H1 (cell line): Measurements from ENCODE around the gene ZNF726. TPM values are rescaled to one million over a fixed set of nuclear protein-coding genes. Genes with fewer than 3 reads are reported as not detected.

ENCODE experiments used
- CTCF ChIA-PET: fragments of 300-600 bp; sonication (Branson Sonifier 250); formaldehyde crosslinking; loops from one replicate; lab custom pipeline; 2021; ENCODE audit not compliant: partially characterized antibody; lab: Charles Lee
- POLR2A ChIA-PET: fragments of 300-600 bp; sonication (Branson Sonifier 250); formaldehyde crosslinking; loops from one replicate; lab custom pipeline; 2021; ENCODE audit warnings: inconsistent platforms; ENCODE audit not compliant: partially characterized antibody; lab: Charles Lee
- DNase-seq, 2 experiments: peaks; one replicate each; pipeline versions ENCODE4 v3.0.0 to v3.0.0-alpha.2; 2010 to 2022; ENCODE audit warnings: low spot score in 2 of 2, low read depth in 1 of 2, mixed read lengths in 1 of 2
- FAIRE-seq: peaks from 2 replicates; lab custom pipeline; 2011; peaks lifted over from hg19 to GRCh38; lab: Jason Lieb, UNC
- H2AFZ ChIP-seq: 2 replicates; pipeline ENCODE4 v1.8.1; 2012; ENCODE audit warnings: low read length, inconsistent platforms
- H2AK5ac ChIP-seq: 2 replicates; pipeline ENCODE4 v1.6.1; 2013; ENCODE audit warnings: low read depth, low read length
- H2BK120ac ChIP-seq: replicated peaks from 2 replicates; pipeline ENCODE3; 2013; ENCODE audit warnings: low read depth, low read length, inconsistent platforms
- H2BK12ac ChIP-seq: 2 replicates; pipeline ENCODE4 v1.6.1; 2013; ENCODE audit warnings: low read depth, low read length
- H2BK15ac ChIP-seq: 2 replicates; pipeline ENCODE4 v1.6.1; 2013; ENCODE audit warnings: low read length
- H2BK20ac ChIP-seq: 2 replicates; pipeline ENCODE4 v1.6.1; 2013; ENCODE audit warnings: low read length
- H2BK5ac ChIP-seq: 2 replicates; pipeline ENCODE4 v1.6.1; 2013; ENCODE audit warnings: low read depth, low read length
- H3K14ac ChIP-seq: 2 replicates; pipeline ENCODE4 v1.6.1; 2013; ENCODE audit warnings: inconsistent platforms; ENCODE audit not compliant: insufficient read length
- H3K18ac ChIP-seq: 2 replicates; pipeline ENCODE4 v1.6.1; 2013; ENCODE audit warnings: low read length; ENCODE audit errors: extremely low read depth
- H3K23ac ChIP-seq: 2 replicates; pipeline ENCODE4 v1.6.1; 2013; ENCODE audit warnings: inconsistent platforms; ENCODE audit not compliant: insufficient read length
- H3K23me2 ChIP-seq: 2 replicates; pipeline ENCODE4 v1.6.1; 2013; ENCODE audit warnings: low read depth, low read length
- H3K27ac ChIP-seq: 2 replicates; pipeline ENCODE4 v1.6.1; 2011; ENCODE audit warnings: low read depth, low read length, inconsistent platforms
- H3K27me3 ChIP-seq, 4 experiments: replicated peaks in 1 of 4; 1 replicate in 1 of 4; 2 replicates in 3 of 4; pipeline versions ENCODE4 v1.6.1 to v1.8.1; 2011 to 2013; ENCODE audit warnings: low read length in 3 of 4, mild to moderate bottlenecking in 3 of 4, inconsistent platforms in 2 of 4, mixed read lengths in 2 of 4, moderate library complexity in 1 of 4; ENCODE audit not compliant: control insufficient read depth in 3 of 4, insufficient read depth in 3 of 4; ENCODE audit errors: extremely low read depth in 1 of 4
- H3K36me3 ChIP-seq, 4 experiments: 2 replicates each; pipeline versions ENCODE4 v1.6.1 to v1.8.1; 2011 to 2013; ENCODE audit warnings: mild to moderate bottlenecking in 4 of 4, low read length in 3 of 4, moderate library complexity in 2 of 4, control low read depth in 1 of 4, inconsistent platforms in 1 of 4; ENCODE audit not compliant: insufficient read depth in 4 of 4, control insufficient read depth in 2 of 4
- H3K4ac ChIP-seq: replicated peaks from 2 replicates; pipeline ENCODE3; 2013; ENCODE audit warnings: low read length, low read depth, mixed read lengths, inconsistent platforms; ENCODE audit not compliant: insufficient read length
- H3K4me1 ChIP-seq, 4 experiments: replicated peaks in 1 of 4; 1 replicate in 1 of 4; 2 replicates in 3 of 4; pipeline versions ENCODE4 v1.6.1 to v1.8.1; 2011 to 2013; ENCODE audit warnings: low read length in 3 of 4, inconsistent platforms in 2 of 4, mixed read lengths in 1 of 4; ENCODE audit not compliant: insufficient read depth in 4 of 4, control insufficient read depth in 3 of 4
- H3K4me2 ChIP-seq, 2 experiments: 2 replicates each; pipeline versions ENCODE4 v1.6.1 to v1.8.1; 2011 to 2013; ENCODE audit warnings: low read depth in 2 of 2, low read length in 2 of 2, control low read depth in 1 of 2, inconsistent platforms in 1 of 2, mild to moderate bottlenecking in 1 of 2; ENCODE audit not compliant: insufficient read depth in 1 of 2
- H3K4me3 ChIP-seq, 4 experiments: fragments of 200-600, 300-600 bp in 1 of 4; sonication (generic), shearing (Covaris generic), sonication (Bioruptor Twin) in 1 of 4; 2 replicates each; pipeline versions ENCODE4 v1.5.1 to v1.8.1; 2011 to 2016; ENCODE audit warnings: low read length in 4 of 4, low read depth in 3 of 4, control low read depth in 2 of 4, inconsistent platforms in 2 of 4, mild to moderate bottlenecking in 2 of 4, mixed read lengths in 1 of 4, moderate library complexity in 1 of 4; ENCODE audit not compliant: insufficient read depth in 2 of 4; ENCODE audit errors: extremely low read depth in 1 of 4
- H3K56ac ChIP-seq: replicated peaks from 2 replicates; pipeline ENCODE3; 2013; ENCODE audit warnings: low read depth, mild to moderate bottlenecking, mixed read lengths, low read length, inconsistent platforms; ENCODE audit not compliant: insufficient read length
- H3K79me1 ChIP-seq: 2 replicates; pipeline ENCODE4 v1.6.1; 2013; ENCODE audit warnings: low read depth, low read length, control low read depth
- H3K79me2 ChIP-seq, 2 experiments: 2 replicates each; pipeline versions ENCODE4 v1.6.1 to v1.8.1; 2012 to 2013; ENCODE audit warnings: low read length in 2 of 2, mild to moderate bottlenecking in 2 of 2, inconsistent platforms in 1 of 2; ENCODE audit not compliant: insufficient read depth in 2 of 2, control insufficient read depth in 1 of 2
- H3K9ac ChIP-seq, 4 experiments: replicated peaks in 1 of 4; 1 replicate in 1 of 4; 2 replicates in 3 of 4; pipeline versions ENCODE4 v1.6.1 to v1.8.1; 2011 to 2013; ENCODE audit warnings: low read depth in 3 of 4, low read length in 3 of 4, control low read depth in 2 of 4, mild to moderate bottlenecking in 2 of 4, moderate library complexity in 2 of 4, inconsistent platforms in 1 of 4; ENCODE audit errors: extremely low read depth in 1 of 4
- H3K9me3 ChIP-seq, 2 experiments: 2 replicates each; pipeline versions ENCODE4 v1.6.1 to v1.8.1; 2012 to 2013; ENCODE audit warnings: mild to moderate bottlenecking in 2 of 2, moderate library complexity in 2 of 2, control low read depth in 1 of 2, inconsistent platforms in 1 of 2, low read depth in 1 of 2, low read length in 1 of 2, mixed read lengths in 1 of 2; ENCODE audit not compliant: insufficient read depth in 2 of 2
- H4K20me1 ChIP-seq, 2 experiments: replicated peaks in 1 of 2; 2 replicates each; pipeline versions ENCODE3 to v1.8.1; 2011 to 2013; ENCODE audit warnings: inconsistent platforms in 2 of 2, low read length in 2 of 2, mild to moderate bottlenecking in 1 of 2; ENCODE audit not compliant: insufficient read depth in 2 of 2, control insufficient read depth in 1 of 2
- H4K5ac ChIP-seq: 2 replicates; pipeline ENCODE4 v1.6.1; 2013; ENCODE audit warnings: low read length, low read depth, mixed read lengths, inconsistent platforms; ENCODE audit not compliant: insufficient read length
- H4K8ac ChIP-seq: 2 replicates; pipeline ENCODE4 v1.8.0; 2013; ENCODE audit warnings: mild to moderate bottlenecking, moderate library complexity, low read length, inconsistent platforms; ENCODE audit not compliant: insufficient read depth; ENCODE audit errors: extremely low read depth
- H4K91ac ChIP-seq: replicated peaks from 2 replicates; pipeline ENCODE3; 2013; ENCODE audit warnings: low read length, mixed read lengths, inconsistent platforms; ENCODE audit not compliant: insufficient read length
- BACH1 ChIP-seq: IDR thresholded peaks from 2 replicates; pipeline ENCODE4 v1.6.1; 2012; ENCODE audit warnings: low read length, improper control_type of control experiment
- CBX5 ChIP-seq: fragments of 300-800, 300-1000 bp; sonication (generic); IDR thresholded peaks from 2 replicates; pipeline ENCODE4 v1.7.1; 2016; ENCODE audit warnings: antibody characterized with exemption, low read length, low read depth
- CEBPB ChIP-seq: IDR thresholded peaks from 2 replicates; pipeline ENCODE4 v1.6.1; 2012; ENCODE audit warnings: low read depth, low read length
- EZH2 ChIP-seq: fragments of 200-600 bp; sonication (generic); IDR thresholded peaks from 2 replicates; pipeline ENCODE4 v1.7.1; 2012; ENCODE audit warnings: low read depth, mild to moderate bottlenecking, moderate library complexity, low read length, inconsistent platforms; ENCODE audit not compliant: severe bottlenecking
- FOSL1 ChIP-seq: IDR thresholded peaks from 2 replicates; pipeline ENCODE4 v1.6.1; 2011; ENCODE audit warnings: mild to moderate bottlenecking, low read depth, low read length, moderate library complexity; ENCODE audit not compliant: insufficient read depth
- GTF2F1 ChIP-seq: IDR thresholded peaks from 2 replicates; pipeline ENCODE4 v1.6.1; 2012; ENCODE audit warnings: low read depth, low read length, improper control_type of control experiment, borderline replicate concordance
- HDAC6 ChIP-seq: IDR thresholded peaks from one replicate; pipeline ENCODE4 v1.7.1; 2012; ENCODE audit warnings: low read depth, mild to moderate bottlenecking, inconsistent platforms, low read length, moderate library complexity
- JUN ChIP-seq: IDR thresholded peaks from 2 replicates; pipeline ENCODE4 v1.6.1; 2011; ENCODE audit warnings: low read depth, mild to moderate bottlenecking, improper control_type of control experiment, low read length
- KDM4A ChIP-seq: IDR thresholded peaks from one replicate; pipeline ENCODE4 v1.7.1; 2012; ENCODE audit warnings: low read depth, mild to moderate bottlenecking, moderate library complexity, low read length, inconsistent platforms; ENCODE audit not compliant: severe bottlenecking
- NRF1 ChIP-seq: IDR thresholded peaks from 2 replicates; pipeline ENCODE4 v1.6.1; 2011; ENCODE audit warnings: mild to moderate bottlenecking, low read depth, low read length, improper control_type of control experiment
- PHF8 ChIP-seq: fragments of 200-600 bp; sonication (generic); conservative IDR thresholded peaks from 2 replicates; pipeline ENCODE4 v1.7.1; 2012; ENCODE audit warnings: low read depth, mild to moderate bottlenecking, inconsistent platforms, low read length, moderate library complexity
- RBBP5 ChIP-seq: IDR thresholded peaks from 2 replicates; pipeline ENCODE4 v1.7.1; 2012; ENCODE audit warnings: low read depth, mild to moderate bottlenecking, inconsistent platforms, low read length, moderate library complexity, borderline replicate concordance
- RXRA ChIP-seq: IDR thresholded peaks from 2 replicates; pipeline ENCODE4 v1.6.1; 2011; ENCODE audit warnings: low read depth, mild to moderate bottlenecking, low read length, moderate library complexity; ENCODE audit not compliant: insufficient read depth
- SIN3A ChIP-seq, 2 experiments: IDR thresholded peaks in 1 of 2; conservative IDR thresholded peaks in 1 of 2; 2 replicates each; pipeline ENCODE4 v1.6.1; 2011 to 2012; ENCODE audit warnings: low read length in 2 of 2, improper control_type of control experiment in 1 of 2, low read depth in 1 of 2, mild to moderate bottlenecking in 1 of 2
- ZNF274 ChIP-seq: IDR thresholded peaks from 2 replicates; pipeline ENCODE4 v1.7.0; 2012; ENCODE audit warnings: low read length, borderline replicate concordance; ENCODE audit errors: extremely low read depth
- WGBS, 2 experiments: shearing (Covaris generic) in 1 of 2; methylation state at CpG; one replicate each; pipeline versions ENCODE4 v1.1.6 to v1.1.7; 2013 to 2015; ENCODE audit warnings: low lambda C conversion rate in 2 of 2, mixed read lengths in 2 of 2, inconsistent platforms in 1 of 2, low coverage in 1 of 2, missing lambda C conversion rate in 1 of 2; ENCODE audit not compliant: insufficient replicate concordance in 2 of 2, insufficient coverage in 1 of 2, insufficient read length in 1 of 2; ENCODE audit errors: extremely low coverage in 1 of 2, missing lambda C conversion rate in 1 of 2; 5-methylcytosine and 5-hydroxymethylcytosine counted together
- polyA plus RNA-seq, 7 experiments: library from polyadenylated mRNA; depleted of rRNA in 3 of 7; stranded (reverse) in 5 of 7; unstranded in 2 of 7; fragments of >200 nt in 5 of 7; fragments of 200-250 nt in 2 of 7; gene quantifications; 1 replicate in 5 of 7; 2 replicates in 1 of 7; 4 replicates in 1 of 7; pipeline versions ENCODE4 v1.2.1 to v1.2.3, GENCODE V29; 2011 to 2013; ENCODE audit warnings: missing spikeins in 2 of 7, mixed read lengths in 2 of 7
- total RNA-seq: library from RNA; stranded (reverse); fragmentation: NEBNext Ultra II Directional; extraction: Animal tissue kit (Norgen Biotek cat#: 25700); gene quantifications from 2 replicates; pipeline ENCODE4 v1.2.1, GENCODE V29; 2021

Gene ZNF726
- total and polyA plus RNA-seq, 2 of the 8 experiments (the other 6 are each of a cell fraction or from before 2014, with no cell fraction given), result not detected

DNA sequence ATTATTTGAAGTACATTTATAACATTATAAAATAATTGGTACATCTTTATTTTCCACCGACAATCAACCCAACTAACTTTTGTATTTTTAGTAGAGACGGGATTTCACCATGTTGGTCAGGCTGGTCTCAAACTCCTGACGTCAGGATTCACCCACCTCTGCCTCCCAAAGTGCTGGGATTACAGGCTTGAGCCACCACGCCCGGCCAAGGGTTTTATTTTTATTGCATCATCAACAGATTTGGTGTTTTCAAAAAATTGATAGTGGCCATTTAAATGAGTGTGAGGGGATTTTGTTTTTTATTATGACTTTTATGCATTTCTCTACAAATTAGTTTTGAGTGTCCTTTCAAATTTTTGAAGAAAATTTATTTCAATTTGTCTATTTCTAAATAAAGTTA lies 10.6 kb downstream of the ZNF726 start:
- DNase-seq (no peak), FAIRE-seq (no peak)
- Histone ChIP-seq H3K9me3 (peaks cover 28 to 36% of the 10 kb centered on the region in 2 experiments), H3K27ac (no peak overlapping the region), H3K79me2 (no peaks in the 10 kb centered on the region), H2BK15ac (no peak overlapping the region), H3K4ac (no peak overlapping the region), H3K36me3 (no peaks in the 10 kb centered on the region), H2AK5ac (no peak overlapping the region), H2BK120ac (no peak overlapping the region), H3K79me1 (no peaks in the 10 kb centered on the region), H4K91ac (no peak overlapping the region), H3K56ac (no peak overlapping the region), H4K20me1 (no peaks in the 10 kb centered on the region), H3K18ac (no peak overlapping the region), H3K27me3 (no peaks in the 10 kb centered on the region), H4K5ac (no peak overlapping the region), H3K9ac (no peak overlapping the region), H2AFZ (no peak overlapping the region), H2BK12ac (no peak overlapping the region), H3K4me1 (no peaks in the 10 kb centered on the region), H3K4me2 (no peak overlapping the region), H3K23ac (no peak overlapping the region), H3K23me2 (no peaks in the 10 kb centered on the region), H2BK5ac (no peak overlapping the region), H3K14ac (no peak overlapping the region), H2BK20ac (no peak overlapping the region), H4K8ac (no peak overlapping the region), H3K4me3 (no peak overlapping the region)
- POLR2A ChIA-PET, result no interaction called here
- 81% methylated on average over 5 of the region's 5 CpGs; no CpG with 5 or more reads in 1 of the 2 experiments for WGBS, 2 experiments
- CTCF ChIA-PET, result no interaction called here
- no peak for TF ChIP-seq BACH1
- no peak for TF ChIP-seq CBX5
- no peak for TF ChIP-seq GTF2F1
- TF ChIP-seq HDAC6, result no peak
- no peak for TF ChIP-seq PHF8
- TF ChIP-seq SIN3A (conservative IDR thresholded peaks at IDR 0.05 in 1 of 2, IDR thresholded peaks at IDR 0.05 in 1 of 2; ENCODE audit: low read depth in 1 of 2, low read length in 2 of 2), result no peak
- no peak for TF ChIP-seq RXRA
- TF ChIP-seq NRF1, result no peak
- TF ChIP-seq FOSL1, result no peak
- no peak for TF ChIP-seq RBBP5
- no peak for TF ChIP-seq KDM4A
- no peak for TF ChIP-seq ZNF274
- TF ChIP-seq JUN, result no peak
- no peak for TF ChIP-seq CEBPB
- no peak for TF ChIP-seq EZH2
